DOHH2 (cell line): Measurements from ENCODE around the gene NELFE.

ENCODE experiments used
- H3F3A ChIP-seq: fragments of 200-600 bp; sonication (generic), shearing (Covaris generic); 2 replicates; pipeline ENCODE4 v1.6.0; 2016; ENCODE audit warnings: antibody characterized with exemption, mild to moderate bottlenecking; ENCODE audit not compliant: control insufficient read depth, insufficient read depth
- H3K27ac ChIP-seq: fragments of 200-600 bp; sonication (generic); 2 replicates; pipeline ENCODE4 v1.5.1; 2014; ENCODE audit warnings: low read depth, mild to moderate bottlenecking, low read length, moderate library complexity
- H3K27me3 ChIP-seq: fragments of 200-600 bp; sonication (generic); 2 replicates; pipeline ENCODE4 v1.6.1; 2014; ENCODE audit warnings: mild to moderate bottlenecking, low read length, mixed read lengths; ENCODE audit not compliant: control insufficient read depth
- H3K36me3 ChIP-seq: fragments of 200-600 bp; sonication (generic); 2 replicates; pipeline ENCODE4 v1.6.1; 2014; ENCODE audit warnings: mild to moderate bottlenecking, low read length, moderate library complexity, mixed read lengths; ENCODE audit not compliant: control insufficient read depth
- H3K4me1 ChIP-seq: fragments of 200-600 bp; sonication (generic); 2 replicates; pipeline ENCODE4 v1.6.1; 2014; ENCODE audit warnings: mild to moderate bottlenecking, low read length, mixed read lengths; ENCODE audit not compliant: control insufficient read depth
- H3K4me2 ChIP-seq: fragments of 200-600 bp; sonication (generic); 2 replicates; pipeline ENCODE4 v1.6.0; 2014; ENCODE audit warnings: mild to moderate bottlenecking, low read length, moderate library complexity
- H3K4me3 ChIP-seq: fragments of 200-600 bp; sonication (generic); 2 replicates; pipeline ENCODE4 v1.5.1; 2014; ENCODE audit warnings: mild to moderate bottlenecking, low read length, mixed read lengths
- H3K79me2 ChIP-seq: fragments of 200-600 bp; sonication (generic); 2 replicates; pipeline ENCODE4 v1.6.1; 2014; ENCODE audit warnings: mild to moderate bottlenecking, low read length, mixed read lengths; ENCODE audit not compliant: control insufficient read depth
- H3K9me2 ChIP-seq: fragments of 200-600 bp; sonication (generic); replicated peaks from 2 replicates; pipeline ENCODE4 v1.6.1; 2014; ENCODE audit warnings: mild to moderate bottlenecking, low read length, mixed read lengths; ENCODE audit not compliant: control insufficient read depth
- H3K9me3 ChIP-seq: fragments of 200-600 bp; sonication (generic); 2 replicates; pipeline ENCODE4 v1.6.1; 2014; ENCODE audit warnings: antibody characterized with exemption, low read length, mixed read lengths; ENCODE audit not compliant: control insufficient read depth, insufficient read depth
- H4K20me1 ChIP-seq: fragments of 200-600 bp; sonication (generic); 2 replicates; pipeline ENCODE4 v1.6.0; 2014; ENCODE audit warnings: low read depth, mild to moderate bottlenecking, antibody characterized with exemption, low read length, moderate library complexity; ENCODE audit not compliant: control insufficient read depth, insufficient read depth
- CTCF ChIP-seq: fragments of 200-600 bp; sonication (generic); IDR thresholded peaks from one replicate; pipeline ENCODE4 v1.5.1; 2014; ENCODE audit warnings: antibody characterized with exemption, mild to moderate bottlenecking, low read depth, low read length; ENCODE audit not compliant: poor library complexity, severe bottlenecking
- EZH2phosphoT487 ChIP-seq: fragments of 200-600 bp; sonication (generic); IDR thresholded peaks from 2 replicates; pipeline ENCODE4 v1.6.1; 2017; ENCODE audit warnings: borderline replicate concordance, mild to moderate bottlenecking, antibody characterized with exemption, low read length, moderate library complexity, mixed read lengths

The NELFE gene

DNA sequence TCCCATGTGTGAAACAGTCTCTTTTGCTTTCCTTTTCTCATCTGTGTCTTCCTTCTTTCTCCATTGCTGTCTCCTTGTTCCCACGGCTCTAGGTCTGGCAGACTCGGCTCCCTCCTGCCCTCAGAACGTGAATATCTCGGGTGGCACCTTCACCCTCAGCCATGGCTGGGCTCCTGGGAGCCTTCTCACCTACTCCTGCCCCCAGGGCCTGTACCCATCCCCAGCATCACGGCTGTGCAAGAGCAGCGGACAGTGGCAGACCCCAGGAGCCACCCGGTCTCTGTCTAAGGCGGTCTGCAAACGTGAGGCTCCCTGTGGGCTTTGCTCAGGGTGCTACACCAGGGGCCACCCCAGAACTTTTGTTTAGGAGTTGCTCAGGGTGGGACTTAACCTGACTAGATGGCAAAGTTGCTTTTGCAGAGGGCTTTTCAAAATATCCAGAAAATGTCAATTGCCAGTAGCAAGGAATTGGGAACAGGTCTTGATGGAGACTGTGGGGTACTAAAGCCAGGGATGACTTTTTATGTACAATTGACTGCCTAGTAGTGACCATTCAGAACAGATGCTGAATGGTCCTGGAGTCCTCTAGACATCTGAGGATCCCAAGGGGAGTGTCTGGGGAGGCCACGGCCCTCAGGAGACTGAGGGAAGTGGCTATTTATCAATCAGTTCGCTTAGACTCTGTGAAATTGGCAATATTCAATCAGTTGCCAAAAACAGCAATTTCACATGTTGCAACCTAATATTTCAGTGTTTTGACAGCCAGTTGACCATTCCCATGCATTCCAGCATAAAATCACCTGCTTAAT is 30.7 kb downstream of the NELFE start:
- no peaks in the 10 kb centered on the region for H3K79me2 ChIP-seq
- no peaks in the 10 kb centered on the region for H3K4me1 ChIP-seq
- no peak overlapping the region for H3K4me2 ChIP-seq
- H3F3A ChIP-seq, result no peaks in the 10 kb centered on the region
- no peaks in the 10 kb centered on the region for H4K20me1 ChIP-seq
- no peaks in the 10 kb centered on the region for H3K9me3 ChIP-seq
- H3K9me2 ChIP-seq, result no peaks in the 10 kb centered on the region
- no peaks in the 10 kb centered on the region for H3K36me3 ChIP-seq
- TF ChIP-seq CTCF (no peak), EZH2phosphoT487 (no peak)
- H3K4me3 ChIP-seq, result no peak overlapping the region
- no peak overlapping the region for H3K27ac ChIP-seq
- peaks cover 2% of the 10 kb centered on the region; the same call in 1 of the 2 replicates for H3K27me3 ChIP-seq

- H3K4me3 ChIP-seq, result no peak within 1 kb of the TSS
- TF ChIP-seq CTCF (no peak), EZH2phosphoT487 (no peak)
- no peaks in the 10 kb centered on the region for H3F3A ChIP-seq
- H3K4me1 ChIP-seq, result no peaks in the 10 kb centered on the region
- H3K27ac ChIP-seq, result no peak within 1 kb of the TSS
- no peaks in the 10 kb centered on the region for H3K9me3 ChIP-seq
- H3K79me2 ChIP-seq, result no peaks in the 10 kb centered on the region
- no peaks in the 10 kb centered on the region for H3K36me3 ChIP-seq
- H4K20me1 ChIP-seq, result no peaks in the 10 kb centered on the region
- no peaks in the 10 kb centered on the region for H3K9me2 ChIP-seq
- peaks cover 2% of the 10 kb centered on the region; the same call in 1 of the 2 replicates for H3K27me3 ChIP-seq
- H3K4me2 ChIP-seq, result no peak within 1 kb of the TSS
These were observed 31.4 kb downstream of the NELFE start, which contains the start of gene C2 for GRCh38 chr6:31927242-31927862. Gene C2 (plus strand): TSS chr6:31927717. CDS start chr6:31927753, 36 bp downstream.

GRCh38 chr6:31922942-31923341 is 35.8 kb downstream of the NELFE start:
- Histone ChIP-seq H3K4me3 (no peak overlapping the region), H3F3A (no peaks in the 10 kb centered on the region), H3K4me2 (no peak overlapping the region), H3K36me3 (no peaks in the 10 kb centered on the region), H3K27ac (no peak overlapping the region), H3K9me3 (no peaks in the 10 kb centered on the region), H3K4me1 (no peaks in the 10 kb centered on the region), H3K9me2 (no peaks in the 10 kb centered on the region), H3K79me2 (no peaks in the 10 kb centered on the region), H4K20me1 (no peaks in the 10 kb centered on the region), H3K27me3 (peaks cover 2% of the 10 kb centered on the region; the same call in 1 of the 2 replicates)
- no peak for TF ChIP-seq EZH2phosphoT487
- TF ChIP-seq CTCF, result peak; percentile 36
